GM12892 (cell line): ENCODE measurements around the gene RIC8A.

Experiments used
- POLR2A ChIP-seq: IDR thresholded peaks from 2 replicates; pipeline ENCODE4 v1.6.1; 2011; ENCODE audit warnings: low read depth, low read length, control low read depth
- POLR2AphosphoS5 ChIP-seq: IDR thresholded peaks from 2 replicates; pipeline ENCODE4 v1.6.1; 2011; ENCODE audit warnings: low read depth, low read length, control low read depth
- TAF1 ChIP-seq: IDR thresholded peaks from 2 replicates; pipeline ENCODE4 v1.6.1; 2011; ENCODE audit warnings: low read depth, mild to moderate bottlenecking, control low read depth, low read length, borderline replicate concordance

- TF ChIP-seq POLR2A (no peak), TAF1 (no peak), POLR2AphosphoS5 (no peak)
These were observed 15.7 kb downstream of the RIC8A start for GRCh38 chr11:223026-223789.
